Tibial nerve (tissue), 4 donors: ENCODE results near the gene KATNA1. TPM values are rescaled to one million over a fixed set of nuclear protein-coding genes. Genes with fewer than 3 reads are reported as not detected.
A peak's percentile ranks its signal among the peaks of the same experiment; 100 is the strongest.

Source experiments
- DNase-seq, 2 donors: peaks; one replicate each; pipeline ENCODE4 v3.0.0-alpha.2; 2019; ENCODE audit warnings: low spot score in 2 of 2
- H3K27ac ChIP-seq, 4 donors: fragments of 200-600 bp; sonication (generic) in 3 of 4; one replicate each; pipeline ENCODE4 v1.5.1; 2017 to 2019; ENCODE audit warnings: mild to moderate bottlenecking in 1 of 4
- H3K27me3 ChIP-seq, 2 donors: fragments of 200-600 bp; sonication (generic) in 1 of 2; one replicate each; pipeline versions ENCODE4 v1.5.1 to v1.6.0; 2017 to 2019
- H3K36me3 ChIP-seq, 3 donors: fragments of 200-600 bp; sonication (generic); one replicate each; pipeline ENCODE4 v1.5.1; 2018 to 2019
- H3K4me1 ChIP-seq, 4 donors: fragments of 200-600 bp; sonication (generic) in 3 of 4; one replicate each; pipeline ENCODE4 v1.5.1; 2017 to 2019
- H3K4me3 ChIP-seq, 4 donors: fragments of 200-600 bp; sonication (generic) in 3 of 4; one replicate each; pipeline ENCODE4 v1.5.1; 2017 to 2019; ENCODE audit warnings: mild to moderate bottlenecking in 1 of 4, moderate library complexity in 1 of 4
- H3K9me3 ChIP-seq, 4 donors: fragments of 200-600 bp; sonication (generic) in 3 of 4; one replicate each; pipeline ENCODE4 v1.5.1; 2017 to 2019
- EP300 ChIP-seq, 2 donors: sonication (generic); formaldehyde crosslinking; IDR thresholded peaks; one replicate each; pipeline ENCODE4 v1.6.1; 2017; ENCODE audit warnings: antibody characterized with exemption in 2 of 2, mild to moderate bottlenecking in 1 of 2
- POLR2A ChIP-seq, 2 donors: fragments of 450-650 bp; IDR thresholded peaks; one replicate each; pipeline ENCODE4 v1.6.1; 2017; ENCODE audit warnings: antibody characterized with exemption in 2 of 2, mild to moderate bottlenecking in 2 of 2, moderate library complexity in 2 of 2
- WGBS, 2 donors: methylation state at CpG; one replicate each; pipeline ENCODE4 v1.1.5; 2018; 5-methylcytosine and 5-hydroxymethylcytosine counted together
- small RNA-seq: library from RNA; depleted of rRNA; stranded (forward); fragments of <200 nt; gene quantifications from one replicate; pipeline ENCODE3, GENCODE V24; 2016
- total RNA-seq, 4 donors: library from RNA; depleted of rRNA; stranded (reverse); fragments of >200 nt; gene quantifications; one replicate each; pipeline ENCODE4 v1.1.0, GENCODE V29; 2016
- TF ChIP-seq, protein P1 (sequence below), 5 experiments: fragments of 200-600 bp in 3 of 5; fragments of 450-650 bp in 2 of 5; sonication (generic) in 3 of 5; IDR thresholded peaks; one replicate each; pipeline ENCODE4 v1.5.1; 2016 to 2019; ENCODE audit warnings: antibody characterized with exemption in 5 of 5, mild to moderate bottlenecking in 3 of 5, moderate library complexity in 2 of 5

KATNA1 gene
- total RNA-seq, 4 donors from 2014 or later = 13.5 to 22.5 (median 17.5) TPM

- 1% methylated on average over 16 of the region's 16 CpGs for whole genome bisulfite sequencing, 2 donors
- Histone ChIP-seq H3K9me3 (no peaks in the 10 kb centered on the region), H3K4me1 (peaks cover 0 to 49% (median 19%) of the 10 kb centered on the region in 4 donors), H3K36me3 (peaks cover 0 to 6% (median 0%) of the 10 kb centered on the region in 3 donors), H3K27me3 (no peaks in the 10 kb centered on the region), H3K27ac (peak overlapping the region; percentile 92 to 99 (median 96)), H3K4me3 (peak overlapping the region; percentile 64 to 96 (median 72))
- DNase-seq = peak in 1 of 2 donors; percentile 56
- TF ChIP-seq, protein P1, sequence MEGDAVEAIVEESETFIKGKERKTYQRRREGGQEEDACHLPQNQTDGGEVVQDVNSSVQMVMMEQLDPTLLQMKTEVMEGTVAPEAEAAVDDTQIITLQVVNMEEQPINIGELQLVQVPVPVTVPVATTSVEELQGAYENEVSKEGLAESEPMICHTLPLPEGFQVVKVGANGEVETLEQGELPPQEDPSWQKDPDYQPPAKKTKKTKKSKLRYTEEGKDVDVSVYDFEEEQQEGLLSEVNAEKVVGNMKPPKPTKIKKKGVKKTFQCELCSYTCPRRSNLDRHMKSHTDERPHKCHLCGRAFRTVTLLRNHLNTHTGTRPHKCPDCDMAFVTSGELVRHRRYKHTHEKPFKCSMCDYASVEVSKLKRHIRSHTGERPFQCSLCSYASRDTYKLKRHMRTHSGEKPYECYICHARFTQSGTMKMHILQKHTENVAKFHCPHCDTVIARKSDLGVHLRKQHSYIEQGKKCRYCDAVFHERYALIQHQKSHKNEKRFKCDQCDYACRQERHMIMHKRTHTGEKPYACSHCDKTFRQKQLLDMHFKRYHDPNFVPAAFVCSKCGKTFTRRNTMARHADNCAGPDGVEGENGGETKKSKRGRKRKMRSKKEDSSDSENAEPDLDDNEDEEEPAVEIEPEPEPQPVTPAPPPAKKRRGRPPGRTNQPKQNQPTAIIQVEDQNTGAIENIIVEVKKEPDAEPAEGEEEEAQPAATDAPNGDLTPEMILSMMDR (IDR thresholded peaks at IDR 0.05) = peak in 1 of 5 experiments; percentile 8
- TF ChIP-seq POLR2A (IDR thresholded peaks at IDR 0.05) (no peak), EP300 (IDR thresholded peaks at IDR 0.05) (no peak)
These were observed 103.2 kb downstream of the KATNA1 start for GRCh38 chr6:149545258-149545753.

Small RNA genes within 50 kb of the gene (small RNA-seq; reads per million reads assigned to genes)
- gene RF00019 (not detected), gene RF00410 (not detected)

Other genes starting within 250 kb of the KATNA1 start
- 1 to 10 TPM; 4.9 to 6.9 (median 6.7) TPM for gene SUMO4, start 248.5 kb downstream of the KATNA1 start, total RNA-seq
- 1 to 10 TPM; 1.6 to 7.2 (median 3.1) TPM for gene ZC3H12D, start 163.7 kb downstream of the KATNA1 start, total RNA-seq
- 10 to 100 TPM; 25.8 to 41.0 (median 31.5) TPM for gene PPIL4, start 102.7 kb downstream of the KATNA1 start, total RNA-seq
- gene GINM1, start 82.3 kb downstream of the KATNA1 start, total RNA-seq = 10 to 100 TPM; 36.6 to 64.5 (median 57.0) TPM
- 10 to 100 TPM; 21.0 to 25.8 (median 24.3) TPM for gene LATS1, start 69.4 kb upstream of the KATNA1 start, total RNA-seq
- 10 to 100 TPM; 18.9 to 24.3 (median 22.6) TPM for gene NUP43, start 97.8 kb upstream of the KATNA1 start, total RNA-seq
- gene PCMT1, start 101.0 kb upstream of the KATNA1 start, total RNA-seq = 100 to 1,000 TPM in 1 of 4 donors, 10 to 100 TPM in 3; 85.0 to 135 (median 88.5) TPM
- gene LRP11, start 215.6 kb upstream of the KATNA1 start, total RNA-seq = 10 to 100 TPM; 14.1 to 41.8 (median 31.7) TPM
- gene RAET1E, start 249.4 kb upstream of the KATNA1 start, total RNA-seq = 1 to 10 TPM in 1 of 4 donors, under 1 TPM in 2, not detected in 1; 0.30 to 1.6 (median 0.44) TPM